HepG2 (cell line): ENCODE data around the gene GSTT2. TPM values are rescaled to one million over a fixed set of nuclear protein-coding genes. Genes with fewer than 3 reads are reported as not detected.
A peak's percentile ranks its signal among the peaks of the same experiment; 100 is the strongest.

Experiments
- ATAC-seq: fragments of 200-7000 bp; cut with Tn5 transposase; 3 replicates; pipeline ENCODE4 v1.9.1; 2020; ENCODE audit warnings: mild to moderate bottlenecking, moderate library complexity
- BruUV-seq: library from RNA; stranded (reverse); fragments of 400-500 nt; replicated peaks from 2 replicates; lab custom pipeline; 2021; lab: Mats Ljungman, UMichigan
- CTCF ChIA-PET: fragments of 300-600 bp; formaldehyde crosslinking; extraction: SDS; loops from one replicate; lab custom pipeline; 2021; ENCODE audit warnings: low total read pairs, inconsistent platforms, low intra/inter-chr PET ratio; lab: Yijun Ruan, JAX
- POLR2A ChIA-PET: fragments of 350-600 bp; sonication (Branson Sonifier 250); formaldehyde crosslinking; loops from one replicate; lab custom pipeline; 2020; ENCODE audit warnings: antibody characterized with exemption, inconsistent platforms; lab: Yijun Ruan, JAX
- DNase-seq: peaks from one replicate; pipeline ENCODE4 v3.0.0-alpha.2; 2015; ENCODE audit warnings: low spot score
- FAIRE-seq: peaks from 3 replicates; lab custom pipeline; 2011; peaks lifted over from hg19 to GRCh38; lab: Jason Lieb, UNC
- H2AFZ ChIP-seq: one replicate; pipeline ENCODE4 v1.6.1; 2011; ENCODE audit warnings: low read length, inconsistent platforms
- H3K27ac ChIP-seq: fragments of 300-600 bp; 3 replicates; pipeline ENCODE4 v1.8.0; 2011; ENCODE audit warnings: mixed run types, mild to moderate bottlenecking, mixed read lengths, low read length, inconsistent platforms; ENCODE audit not compliant: insufficient read depth; ENCODE audit errors: extremely low read length
- H3K27me3 ChIP-seq, 2 experiments: fragments of 200-600 bp in 1 of 2; 2 replicates in 1 of 2; 3 replicates in 1 of 2; pipeline versions ENCODE4 v1.6.0 to v1.8.0; 2011; ENCODE audit warnings: low read length in 2 of 2, mild to moderate bottlenecking in 2 of 2, moderate library complexity in 2 of 2, inconsistent platforms in 1 of 2; ENCODE audit not compliant: insufficient read depth in 2 of 2, control insufficient read depth in 1 of 2
- H3K36me3 ChIP-seq, 2 experiments: fragments of 200-600 bp in 1 of 2; replicated peaks in 1 of 2; 2 replicates in 1 of 2; 3 replicates in 1 of 2; pipeline versions ENCODE4 v1.5.1 to v1.8.0; 2011; ENCODE audit warnings: low read length in 2 of 2, inconsistent platforms in 1 of 2; ENCODE audit not compliant: insufficient read depth in 2 of 2, control insufficient read depth in 1 of 2
- H3K4me1 ChIP-seq: 2 replicates; pipeline ENCODE4 v1.5.1; 2012; ENCODE audit warnings: low read length, inconsistent platforms; ENCODE audit not compliant: insufficient read depth
- H3K4me2 ChIP-seq: 2 replicates; pipeline ENCODE4 v1.6.0; 2011; ENCODE audit warnings: low read depth, low read length, inconsistent platforms
- H3K4me3 ChIP-seq, 3 experiments: fragments of 200-600 bp in 1 of 3; sonication (generic), shearing (Covaris generic) in 1 of 3; replicated peaks in 1 of 3; 2 replicates each; pipeline ENCODE4 v1.5.1; 2011 to 2016; ENCODE audit warnings: low read length in 3 of 3, inconsistent platforms in 2 of 3, low read depth in 2 of 3, mild to moderate bottlenecking in 2 of 3, control low read depth in 1 of 3, mixed read lengths in 1 of 3; ENCODE audit not compliant: insufficient read depth in 1 of 3
- H3K79me2 ChIP-seq: one replicate; pipeline ENCODE4 v1.6.1; 2011; ENCODE audit warnings: low read length, inconsistent platforms; ENCODE audit not compliant: insufficient read depth
- H3K9ac ChIP-seq: 2 replicates; pipeline ENCODE4 v1.6.0; 2011; ENCODE audit warnings: mild to moderate bottlenecking, low read depth, low read length, inconsistent platforms; ENCODE audit not compliant: insufficient read depth
- H3K9me3 ChIP-seq: 2 replicates; pipeline ENCODE4 v1.5.1; 2012; ENCODE audit warnings: mild to moderate bottlenecking, low read length
- H4K20me1 ChIP-seq: 2 replicates; pipeline ENCODE4 v1.6.0; 2011; ENCODE audit warnings: inconsistent platforms, mild to moderate bottlenecking, low read length, moderate library complexity; ENCODE audit not compliant: insufficient read depth
- REL ChIP-seq: sonication (generic); formaldehyde crosslinking; conservative IDR thresholded peaks from 2 replicates; pipeline ENCODE4 v1.8.0; 2022; ENCODE audit warnings: mild to moderate bottlenecking, missing genetic modification reagents, moderate library complexity
- ZNF121 ChIP-seq: sonication (generic); formaldehyde crosslinking; IDR thresholded peaks from 2 replicates; pipeline ENCODE4 v1.5.0; 2020; ENCODE audit warnings: mild to moderate bottlenecking, missing genetic modification reagents
- WGBS: methylation state at CpG from one replicate; pipeline ENCODE4 v1.1.6; 2017; ENCODE audit warnings: low lambda C conversion rate; 5-methylcytosine and 5-hydroxymethylcytosine counted together
- in situ Hi-C: cut with HindIII; loops from 2 replicates; pipeline ENCODE4 v1.10.0; 2017; ENCODE audit warnings: low pct_unique_long_range_greater_than_20kb; ENCODE audit not compliant: extremely low pct_ligation_motif_present
- intact Hi-C: fragments of 100-400 bp; cut with micrococcal nuclease; formaldehyde crosslinking; loops from one replicate; pipeline ENCODE4 v1.10.0; 2022; ENCODE audit not compliant: unreplicated experiment
- polyA plus RNA-seq, 8 experiments: library from polyadenylated mRNA; depleted of rRNA in 3 of 8; stranded (reverse) in 7 of 8; unstranded in 1 of 8; fragments of >200 nt; fragmentation: Illumina TruSeq in 4 of 8; extraction: Trizol in 4 of 8; gene quantifications; 2 replicates each; pipeline versions ENCODE4 v1.2.1 to v1.2.3, GENCODE V29; 2011 to 2016; ENCODE audit warnings: low read depth in 4 of 8, missing spikeins in 1 of 8, mixed read lengths in 1 of 8; ENCODE audit not compliant: insufficient read depth in 1 of 8
- total RNA-seq, 5 experiments: library from RNA; depleted of rRNA; stranded (reverse); fragments of >200 nt; fragmentation: Illumina TruSeq; extraction: Trizol; gene quantifications; 2 replicates each; pipeline ENCODE4 v1.2.3, GENCODE V29; 2016; ENCODE audit warnings: low read depth in 1 of 5
- TF ChIP-seq, protein P1 (sequence below): sonication (generic); formaldehyde crosslinking; IDR thresholded peaks from 2 replicates; pipeline ENCODE4 v1.4.0; 2020; ENCODE audit warnings: mild to moderate bottlenecking, missing genetic modification reagents, borderline replicate concordance

Gene GSTT2
- total and polyA plus RNA-seq, 2 of the 13 experiments (the other 11 are each of a cell fraction or from before 2014, with no cell fraction given): not detected

DNA sequence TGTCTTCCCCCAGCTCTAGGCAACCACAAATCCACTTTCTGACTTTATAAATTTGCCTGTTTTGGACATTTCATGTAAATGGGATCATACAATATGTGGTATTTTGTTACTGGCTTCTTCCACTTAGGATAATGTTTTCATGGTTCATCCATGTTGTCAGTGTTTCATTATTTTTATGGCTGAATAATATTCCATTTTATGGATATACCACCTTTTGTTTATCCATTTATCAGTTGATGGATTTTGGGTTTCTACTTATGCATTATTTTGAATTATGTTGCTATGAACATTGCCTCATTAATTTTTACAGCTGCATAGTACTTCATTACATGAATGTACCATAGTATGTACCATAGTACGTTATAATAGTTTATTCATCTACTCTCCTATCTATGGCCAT is 36.2 kb downstream of the GSTT2 start (continued):
- TF ChIP-seq REL (CRISPR knock-in tag): no peak

DNA sequence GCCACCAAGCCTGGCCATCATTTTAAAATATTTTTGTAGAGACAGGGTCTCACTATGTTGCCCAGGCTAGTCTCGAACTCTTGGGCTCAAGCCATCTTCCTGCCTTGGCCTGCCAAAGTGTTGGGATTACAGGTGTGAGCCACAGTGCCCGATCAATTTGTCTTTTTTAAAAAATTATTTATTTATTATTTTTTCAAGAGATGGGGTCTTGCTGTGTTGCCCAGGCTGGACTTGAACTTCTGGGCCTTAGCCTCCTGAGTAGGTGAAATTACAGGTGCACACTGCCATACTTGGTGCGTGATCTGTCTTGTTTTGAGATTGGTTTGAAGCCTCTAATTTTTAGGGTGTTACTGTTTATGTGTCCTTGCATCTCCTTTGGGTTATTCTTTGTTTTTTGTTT is 41.4 kb downstream of the GSTT2 start:
- Histone ChIP-seq H3K4me2 (no peak overlapping the region), H2AFZ (no peak overlapping the region), H3K4me3 (no peak overlapping the region), H3K27me3 (no peaks in the 10 kb centered on the region), H3K27ac (no peak overlapping the region), H4K20me1 (no peaks in the 10 kb centered on the region), H3K79me2 (peaks cover 93% of the 10 kb centered on the region), H3K4me1 (peaks cover 42% of the 10 kb centered on the region), H3K9me3 (no peaks in the 10 kb centered on the region), H3K36me3 (peaks cover 0 to 10% of the 10 kb centered on the region in 2 experiments; a peak in 4 of 5 replicates), H3K9ac (no peak overlapping the region)
- DNase-seq (no peak), ATAC-seq (no peak), FAIRE-seq (no peak)
- in situ Hi-C loops: no loop called here
- intact Hi-C loops: no loop called here
- ChIA-PET CTCF (no interaction called here), POLR2A (no interaction called here)
- no TSS peak for BruUV-seq
- 97% methylated on average over 3 of the region's 3 CpGs for WGBS
- TF ChIP-seq, protein P1, sequence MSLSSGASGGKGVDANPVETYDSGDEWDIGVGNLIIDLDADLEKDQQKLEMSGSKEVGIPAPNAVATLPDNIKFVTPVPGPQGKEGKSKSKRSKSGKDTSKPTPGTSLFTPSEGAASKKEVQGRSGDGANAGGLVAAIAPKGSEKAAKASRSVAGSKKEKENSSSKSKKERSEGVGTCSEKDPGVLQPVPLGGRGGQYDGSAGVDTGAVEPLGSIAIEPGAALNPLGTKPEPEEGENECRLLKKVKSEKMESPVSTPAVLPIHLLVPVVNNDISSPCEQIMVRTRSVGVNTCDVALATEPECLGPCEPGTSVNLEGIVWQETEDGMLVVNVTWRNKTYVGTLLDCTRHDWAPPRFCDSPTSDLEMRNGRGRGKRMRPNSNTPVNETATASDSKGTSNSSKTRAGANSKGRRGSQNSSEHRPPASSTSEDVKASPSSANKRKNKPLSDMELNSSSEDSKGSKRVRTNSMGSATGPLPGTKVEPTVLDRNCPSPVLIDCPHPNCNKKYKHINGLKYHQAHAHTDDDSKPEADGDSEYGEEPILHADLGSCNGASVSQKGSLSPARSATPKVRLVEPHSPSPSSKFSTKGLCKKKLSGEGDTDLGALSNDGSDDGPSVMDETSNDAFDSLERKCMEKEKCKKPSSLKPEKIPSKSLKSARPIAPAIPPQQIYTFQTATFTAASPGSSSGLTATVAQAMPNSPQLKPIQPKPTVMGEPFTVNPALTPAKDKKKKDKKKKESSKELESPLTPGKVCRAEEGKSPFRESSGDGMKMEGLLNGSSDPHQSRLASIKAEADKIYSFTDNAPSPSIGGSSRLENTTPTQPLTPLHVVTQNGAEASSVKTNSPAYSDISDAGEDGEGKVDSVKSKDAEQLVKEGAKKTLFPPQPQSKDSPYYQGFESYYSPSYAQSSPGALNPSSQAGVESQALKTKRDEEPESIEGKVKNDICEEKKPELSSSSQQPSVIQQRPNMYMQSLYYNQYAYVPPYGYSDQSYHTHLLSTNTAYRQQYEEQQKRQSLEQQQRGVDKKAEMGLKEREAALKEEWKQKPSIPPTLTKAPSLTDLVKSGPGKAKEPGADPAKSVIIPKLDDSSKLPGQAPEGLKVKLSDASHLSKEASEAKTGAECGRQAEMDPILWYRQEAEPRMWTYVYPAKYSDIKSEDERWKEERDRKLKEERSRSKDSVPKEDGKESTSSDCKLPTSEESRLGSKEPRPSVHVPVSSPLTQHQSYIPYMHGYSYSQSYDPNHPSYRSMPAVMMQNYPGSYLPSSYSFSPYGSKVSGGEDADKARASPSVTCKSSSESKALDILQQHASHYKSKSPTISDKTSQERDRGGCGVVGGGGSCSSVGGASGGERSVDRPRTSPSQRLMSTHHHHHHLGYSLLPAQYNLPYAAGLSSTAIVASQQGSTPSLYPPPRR: no peak
- TF ChIP-seq ZNF121 (CRISPR knock-in tag): peak; percentile 80; the same call in 1 of the 2 replicates
